HG03460 (cell line): ENCODE results near the gene PEAK3.

ENCODE experiments used
- ATAC-seq: cut with Tn5 transposase; IDR thresholded peaks from one replicate; pipeline ENCODE4 v1.9.1; 2021; ENCODE audit not compliant: unreplicated experiment

Gene PEAK3

GRCh38 chr19:2252055-2252796, 29.7 kb downstream of the PEAK3 start:
- ATAC-seq = no peak

DNA sequence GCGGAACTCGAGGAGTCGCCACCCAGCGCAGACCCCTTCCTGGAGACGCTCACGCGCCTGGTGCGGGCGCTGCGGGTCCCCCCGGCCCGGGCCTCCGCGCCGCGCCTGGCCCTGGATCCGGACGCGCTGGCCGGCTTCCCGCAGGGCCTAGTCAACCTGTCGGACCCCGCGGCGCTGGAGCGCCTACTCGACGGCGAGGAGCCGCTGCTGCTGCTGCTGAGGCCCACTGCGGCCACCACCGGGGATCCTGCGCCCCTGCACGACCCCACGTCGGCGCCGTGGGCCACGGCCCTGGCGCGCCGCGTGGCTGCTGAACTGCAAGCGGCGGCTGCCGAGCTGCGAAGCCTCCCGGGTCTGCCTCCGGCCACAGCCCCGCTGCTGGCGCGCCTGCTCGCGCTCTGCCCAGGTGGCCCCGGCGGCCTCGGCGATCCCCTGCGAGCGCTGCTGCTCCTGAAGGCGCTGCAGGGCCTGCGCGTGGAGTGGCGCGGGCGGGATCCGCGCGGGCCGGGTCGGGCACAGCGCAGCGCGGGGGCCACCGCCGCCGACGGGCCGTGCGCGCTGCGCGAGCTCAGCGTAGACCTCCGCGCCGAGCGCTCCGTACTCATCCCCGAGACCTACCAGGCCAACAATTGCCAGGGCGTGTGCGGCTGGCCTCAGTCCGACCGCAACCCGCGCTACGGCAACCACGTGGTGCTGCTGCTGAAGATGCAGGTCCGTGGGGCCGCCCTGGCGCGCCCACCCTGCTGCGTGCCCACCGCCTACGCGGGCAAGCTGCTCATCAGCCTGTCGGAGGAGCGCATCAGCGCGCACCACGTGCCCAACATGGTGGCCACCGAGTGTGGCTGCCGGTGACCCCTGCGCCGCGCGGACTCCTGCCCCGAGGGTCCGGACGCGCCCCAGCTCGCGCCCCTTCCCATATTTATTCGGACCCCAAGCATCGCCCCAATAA, 30.6 kb downstream of the PEAK3 start:
- no peak for ATAC-seq

DNA sequence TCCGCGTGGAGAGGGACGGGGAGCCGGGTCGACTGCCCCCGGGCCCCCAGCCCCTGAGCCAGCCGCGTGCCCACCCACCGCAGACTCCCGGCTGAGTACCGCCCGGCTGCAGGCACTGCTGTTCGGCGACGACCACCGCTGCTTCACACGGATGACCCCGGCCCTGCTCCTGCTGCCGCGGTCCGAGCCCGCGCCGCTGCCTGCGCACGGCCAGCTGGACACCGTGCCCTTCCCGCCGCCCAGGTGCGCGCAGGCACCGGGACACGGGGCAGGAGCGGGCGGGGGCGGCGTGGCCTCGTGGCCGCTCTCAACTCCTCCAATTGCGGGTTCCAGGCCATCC, 31.2 kb downstream of the PEAK3 start:
- no peak for ATAC-seq

- ATAC-seq = no peak
Observed at GRCh38 chr19:2249880-2250765, 31.9 kb downstream of the PEAK3 start.

DNA sequence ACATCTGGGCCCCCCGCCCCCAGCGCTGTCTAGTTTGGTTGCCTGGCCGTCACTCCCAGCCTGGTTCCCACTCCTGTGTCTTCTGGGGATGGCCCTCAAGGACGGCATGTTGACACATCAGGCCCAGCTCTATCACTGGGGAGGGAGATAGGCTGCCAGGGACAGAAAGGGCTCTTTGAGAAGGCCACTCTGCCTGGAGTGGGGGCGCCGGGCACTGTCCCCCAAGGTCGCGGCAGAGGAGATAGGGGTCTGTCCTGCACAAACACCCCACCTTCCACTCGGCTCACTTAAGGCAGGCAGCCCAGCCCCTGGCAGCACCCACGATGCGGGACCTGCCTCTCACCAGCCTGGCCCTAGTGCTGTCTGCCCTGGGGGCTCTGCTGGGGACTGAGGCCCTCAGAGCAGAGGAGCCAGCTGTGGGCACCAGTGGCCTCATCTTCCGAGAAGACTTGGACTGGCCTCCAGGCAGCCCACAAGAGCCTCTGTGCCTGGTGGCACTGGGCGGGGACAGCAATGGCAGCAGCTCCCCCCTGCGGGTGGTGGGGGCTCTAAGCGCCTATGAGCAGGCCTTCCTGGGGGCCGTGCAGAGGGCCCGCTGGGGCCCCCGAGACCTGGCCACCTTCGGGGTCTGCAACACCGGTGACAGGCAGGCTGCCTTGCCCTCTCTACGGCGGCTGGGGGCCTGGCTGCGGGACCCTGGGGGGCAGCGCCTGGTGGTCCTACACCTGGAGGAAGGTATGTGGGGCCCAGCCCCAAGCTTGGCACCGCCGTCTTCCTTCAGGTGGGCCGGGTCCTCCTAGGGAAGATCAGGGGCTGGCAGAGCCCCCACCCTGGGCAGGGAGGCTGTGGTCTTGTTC, 32.7 kb downstream of the PEAK3 start, which contains the start of gene AMH:
TSS of gene AMH (plus strand) at position 314 of the 857 bp plus-strand sequence. CDS start at position 324, 10 bp downstream.
- no peak for ATAC-seq

GRCh38 chr19:2248136-2249009, 33.6 kb downstream of the PEAK3 start:
- no peak for ATAC-seq

GRCh38 chr19:2247433-2248101, 34.4 kb downstream of the PEAK3 start:
- ATAC-seq = no peak

DNA sequence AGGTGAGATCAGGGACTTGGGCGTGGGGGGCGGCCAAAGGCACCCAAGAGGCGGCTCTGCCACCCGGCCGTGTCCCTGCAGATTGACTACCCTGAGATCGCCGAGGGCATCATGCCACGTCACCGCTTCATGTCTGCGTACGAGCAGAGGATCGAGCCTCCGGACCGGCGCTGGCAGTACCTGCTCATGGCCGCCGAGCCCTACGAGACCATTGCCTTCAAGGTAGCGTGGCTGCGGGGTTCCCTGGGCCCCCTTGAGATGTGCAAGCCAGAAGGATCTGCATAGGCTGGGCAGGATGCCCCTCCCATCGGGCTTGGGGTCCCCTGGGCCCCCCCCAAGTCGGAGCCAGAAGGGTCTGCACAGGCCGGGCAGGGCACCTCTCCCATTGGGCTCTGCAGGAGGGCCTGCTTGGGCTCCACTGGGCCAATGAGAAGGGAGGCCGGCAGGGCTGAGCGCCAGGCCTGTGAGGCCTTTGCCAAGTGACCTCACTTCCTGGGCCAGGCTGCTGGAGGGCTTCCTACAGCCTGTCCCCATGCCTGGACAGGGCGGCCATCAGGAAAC, 35.1 kb downstream of the PEAK3 start:
- ATAC-seq = no peak

DNA sequence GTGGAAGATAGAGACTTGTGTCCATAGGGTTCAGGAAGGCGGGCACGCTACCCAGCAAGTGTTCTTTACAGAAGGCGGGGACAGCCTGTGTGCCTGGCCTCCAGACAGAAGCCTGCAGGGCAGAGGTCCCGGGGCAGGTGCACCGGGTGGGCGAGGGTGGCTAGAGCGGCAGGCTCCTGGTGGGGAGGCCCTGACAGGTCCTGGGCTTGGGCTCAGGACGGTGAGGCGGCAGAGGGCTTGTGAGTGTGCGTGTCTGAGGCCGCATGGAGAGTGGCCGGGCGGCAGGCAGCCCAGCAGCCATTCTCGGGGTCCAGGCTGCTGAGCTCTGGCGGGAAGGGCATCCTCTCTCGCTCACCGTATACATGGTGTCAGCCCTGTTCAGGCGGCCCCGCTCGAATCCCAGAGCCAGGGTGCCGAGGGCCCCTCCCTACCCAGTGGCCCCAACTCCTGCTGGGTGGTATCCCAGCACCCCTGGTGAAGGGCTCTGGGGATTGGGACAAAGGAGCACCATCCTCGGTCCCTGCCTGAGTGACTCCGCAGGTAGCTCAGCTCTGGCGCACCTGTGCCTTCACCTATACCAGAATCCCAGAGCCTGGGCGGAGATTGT, 35.9 kb downstream of the PEAK3 start:
- no peak for ATAC-seq

DNA sequence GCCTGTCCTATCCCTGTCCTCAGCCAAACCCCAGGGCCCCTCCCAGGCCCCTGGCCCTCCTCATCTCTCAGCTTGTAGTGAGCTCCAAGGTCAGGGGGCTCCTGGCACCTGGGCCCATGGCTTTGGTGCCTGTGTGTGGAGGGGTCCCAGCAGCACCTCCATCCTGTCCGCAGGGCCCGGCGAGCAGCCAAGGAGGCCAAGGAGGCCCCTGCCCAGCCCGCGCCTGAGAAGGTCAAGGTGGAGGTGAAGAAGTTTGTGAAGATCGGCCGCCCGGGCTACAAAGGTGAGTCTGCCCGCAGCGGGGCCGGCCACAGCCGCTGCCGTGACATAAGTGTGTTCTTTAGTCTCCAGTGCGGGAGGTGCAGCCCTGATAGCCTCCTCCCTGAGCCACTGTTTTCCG, 36.7 kb downstream of the PEAK3 start:
- ATAC-seq = no peak

- ATAC-seq = no peak
Observed at GRCh38 chr19:2244486-2244885, 37.5 kb downstream of the PEAK3 start.

DNA sequence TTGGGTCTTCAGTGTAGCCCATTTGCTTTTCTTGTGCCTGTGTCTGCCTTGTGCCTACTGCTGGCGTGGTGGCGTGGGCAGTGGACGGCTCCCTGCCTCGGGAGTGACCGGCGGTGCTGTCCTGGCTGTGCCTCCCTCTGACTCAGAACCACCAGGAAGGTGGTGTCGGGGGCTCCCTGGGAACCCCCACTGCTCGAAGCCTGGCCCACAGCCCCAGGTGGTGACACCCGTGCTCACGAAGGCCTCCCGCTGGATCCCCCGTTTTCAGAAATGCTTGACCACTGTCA, 37.9 kb downstream of the PEAK3 start:
- ATAC-seq = no peak

DNA sequence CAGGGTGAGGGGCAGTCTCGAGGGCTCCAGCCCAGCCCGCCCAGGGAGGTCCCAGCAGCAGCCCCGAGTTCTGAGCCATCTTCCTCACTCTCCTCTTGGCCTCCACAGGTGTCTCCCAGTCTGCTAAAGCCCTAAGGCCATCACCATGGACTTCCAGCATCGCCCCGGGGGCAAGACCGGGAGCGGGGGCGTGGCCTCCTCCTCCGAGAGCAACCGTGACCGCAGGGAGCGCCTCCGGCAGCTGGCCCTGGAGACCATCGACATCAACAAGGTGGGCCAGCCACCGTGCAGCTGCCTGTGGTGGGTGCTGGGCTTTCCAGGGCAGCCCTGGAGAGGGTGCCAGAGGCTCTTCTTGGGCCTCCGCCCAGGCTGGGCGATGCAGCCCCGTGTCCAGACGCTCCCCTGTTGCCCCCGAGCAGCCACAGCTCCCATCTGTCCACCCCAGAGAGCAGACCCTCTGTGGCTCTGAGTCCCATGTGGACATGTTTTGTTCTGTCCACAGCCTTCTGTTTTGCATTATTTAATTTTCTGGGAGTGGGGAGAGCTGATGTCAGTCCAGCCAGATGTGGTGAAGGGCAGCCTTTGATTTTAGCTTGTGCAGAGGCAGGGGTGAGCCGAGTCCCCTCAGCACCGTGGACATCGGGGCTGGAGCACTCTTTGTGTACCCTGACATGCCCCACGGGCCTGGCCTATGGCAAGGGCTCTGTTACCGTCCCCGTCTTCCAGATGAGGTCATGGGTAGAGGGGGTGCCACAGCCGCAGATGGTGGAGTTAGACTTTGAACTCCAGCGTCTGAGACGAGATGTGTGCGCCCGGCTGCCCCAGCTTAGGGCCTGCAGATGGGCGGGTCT, 38.5 kb downstream of the PEAK3 start:
- ATAC-seq = no peak

- no peak for ATAC-seq
Observed at GRCh38 chr19:2242816-2243215, 39.2 kb downstream of the PEAK3 start.

GRCh38 chr19:2242092-2242537, 39.9 kb downstream of the PEAK3 start:
- no peak for ATAC-seq

DNA sequence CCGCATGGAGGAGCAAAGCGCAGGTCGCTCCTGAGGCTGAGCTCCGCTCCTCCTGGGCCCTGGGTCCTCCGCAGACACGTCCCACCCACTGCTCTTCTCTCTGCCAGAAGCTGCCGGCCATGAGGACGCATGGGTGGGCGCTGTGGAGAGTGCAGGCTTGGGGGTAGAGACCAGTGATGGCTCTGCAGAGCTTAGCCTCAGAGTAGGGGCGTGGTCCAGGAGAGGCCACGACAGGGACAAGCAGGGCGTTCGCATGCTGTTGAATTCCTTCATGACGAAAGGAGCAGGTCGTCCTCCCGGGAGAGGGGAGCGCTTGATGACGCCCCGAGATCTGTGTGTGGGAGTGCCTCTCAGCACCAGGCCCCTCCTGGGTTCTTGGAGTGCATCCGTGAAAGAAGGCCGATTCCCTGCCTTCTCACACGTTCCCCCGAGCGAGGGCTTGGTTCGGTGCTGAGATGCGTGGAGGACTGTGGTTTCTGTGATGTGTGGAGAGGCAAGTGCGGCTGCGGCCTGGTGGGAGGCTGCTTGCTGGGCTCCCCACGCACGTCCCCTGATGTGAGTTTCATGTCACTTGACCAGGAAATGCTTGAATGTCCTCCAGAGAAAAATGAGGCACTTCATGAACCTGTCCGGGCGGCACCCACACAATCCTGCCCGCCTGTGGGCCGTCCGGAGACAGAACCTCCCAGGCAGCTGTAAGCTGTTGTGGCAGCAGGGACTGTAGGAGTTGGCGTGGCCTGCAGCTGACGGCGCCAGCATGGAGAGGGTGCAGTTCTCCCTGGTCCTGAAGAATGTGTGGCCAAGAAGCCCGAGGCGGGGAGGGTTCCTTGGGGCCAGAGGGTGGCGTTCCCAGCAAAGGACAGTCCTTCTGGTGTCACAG, 40.9 kb downstream of the PEAK3 start:
- no peak for ATAC-seq
